Activated CD4-positive, alpha-beta T cell treated with anti-CD3 and anti-CD28 coated beads for 24 hours (primary cell): ENCODE results near the gene FAM186B.

Experiments used
- DNase-seq, 2 donors: peaks; one replicate each; pipeline ENCODE4 v3.0.0-alpha.2; 2020; ENCODE audit warnings: low read depth in 2 of 2

FAM186B gene

DNA sequence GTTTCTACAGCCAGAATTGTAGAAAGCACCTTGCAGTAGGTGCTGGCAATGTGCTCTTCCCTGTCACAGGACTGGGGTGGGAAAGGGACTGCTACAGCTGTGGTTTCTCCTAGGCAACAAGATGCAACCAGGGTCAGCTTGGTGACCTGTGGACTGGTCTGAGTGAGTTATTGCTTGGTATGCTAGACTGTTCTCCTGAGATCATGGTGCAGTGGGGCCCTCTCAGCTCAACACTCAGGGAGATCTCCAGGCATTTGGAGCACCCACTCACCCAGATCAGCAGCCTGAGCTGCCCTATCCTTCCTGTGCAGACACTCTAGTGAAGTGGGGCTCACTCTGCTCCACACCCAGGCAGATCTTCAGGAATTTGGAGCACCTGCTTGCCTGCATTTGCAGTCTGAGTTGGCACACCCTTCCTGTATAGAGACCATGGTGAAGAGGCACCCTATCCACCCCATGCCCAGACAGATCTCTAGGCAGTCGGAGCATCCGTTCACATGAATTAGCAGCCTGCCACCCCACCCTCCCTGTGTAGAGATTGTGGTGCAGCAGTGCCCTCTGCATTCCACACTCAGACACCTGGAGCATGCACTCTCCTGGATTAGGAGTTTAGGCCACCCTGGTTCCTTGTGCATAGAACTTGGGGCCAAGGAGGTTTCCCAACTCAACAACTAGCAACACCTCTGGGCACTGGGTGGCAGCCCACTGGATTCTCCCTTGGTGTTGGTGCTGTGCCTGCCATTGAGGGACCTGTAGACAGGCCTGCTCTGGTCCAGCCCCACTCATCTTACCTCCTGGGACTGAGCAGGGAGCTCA lies 3.8 kb upstream of the FAM186B start:
- DNase-seq: no peak

DNA sequence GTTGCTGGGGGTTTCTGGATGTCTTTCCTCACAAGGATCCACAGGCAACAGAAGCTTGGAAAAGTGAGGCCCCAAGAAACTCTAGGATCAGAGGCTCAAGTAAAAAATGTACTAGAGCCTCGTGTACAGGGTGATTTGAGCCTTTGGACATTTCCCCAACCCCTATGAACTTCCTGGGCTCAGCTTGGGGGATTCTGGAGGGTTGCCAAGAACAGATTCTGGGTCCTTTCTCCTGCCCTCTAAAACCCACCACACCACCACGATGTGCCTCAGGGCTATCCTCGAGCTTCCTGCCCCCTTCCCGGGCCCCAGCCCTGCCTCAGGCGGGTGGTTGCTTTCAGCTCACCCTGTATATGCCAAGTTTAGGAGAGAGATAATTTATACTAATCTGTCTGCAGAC lies 583 bp downstream of the FAM186B start:
- no peak for DNase-seq

DNA sequence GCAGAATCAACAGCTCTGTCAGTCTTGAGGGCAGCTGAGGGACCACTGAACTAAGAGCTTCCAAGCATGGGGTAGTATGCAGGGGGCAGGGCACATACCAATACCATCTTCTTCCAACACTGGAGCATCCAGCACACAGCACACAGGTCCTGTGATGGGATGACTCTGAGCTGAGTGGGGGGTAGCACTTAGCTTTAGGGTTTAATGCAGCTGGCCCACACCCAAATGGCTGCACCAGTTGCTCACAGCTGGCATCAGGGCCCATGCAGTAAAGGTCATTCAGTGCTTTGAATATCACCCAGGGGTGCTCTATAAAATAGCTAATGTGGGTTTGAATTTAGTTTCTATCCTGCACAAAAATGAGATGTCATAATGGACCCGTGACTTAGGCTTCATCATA lies 1.7 kb downstream of the FAM186B start:
- DNase-seq: no peak

DNA sequence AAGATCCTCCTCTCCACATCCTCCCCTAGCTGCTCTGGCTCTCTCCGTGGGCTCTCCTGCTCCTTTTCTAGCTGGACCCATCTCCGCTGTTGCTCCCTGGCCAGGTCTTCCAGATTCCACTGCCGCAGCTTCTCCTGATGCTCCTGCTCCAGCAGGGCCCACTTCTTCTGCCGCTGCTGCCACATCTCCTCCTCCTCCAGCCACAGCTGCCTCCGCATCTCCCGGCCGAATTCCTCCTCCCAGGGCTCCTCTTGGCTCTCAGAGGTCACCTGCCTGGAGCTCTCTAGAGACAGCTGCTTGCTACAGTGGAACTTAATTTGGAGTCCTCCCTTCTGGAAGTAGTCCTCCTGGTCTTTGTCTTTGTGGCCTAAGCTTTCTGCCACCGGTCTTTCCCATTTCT lies 5.5 kb downstream of the FAM186B start:
- no peak for DNase-seq

DNA sequence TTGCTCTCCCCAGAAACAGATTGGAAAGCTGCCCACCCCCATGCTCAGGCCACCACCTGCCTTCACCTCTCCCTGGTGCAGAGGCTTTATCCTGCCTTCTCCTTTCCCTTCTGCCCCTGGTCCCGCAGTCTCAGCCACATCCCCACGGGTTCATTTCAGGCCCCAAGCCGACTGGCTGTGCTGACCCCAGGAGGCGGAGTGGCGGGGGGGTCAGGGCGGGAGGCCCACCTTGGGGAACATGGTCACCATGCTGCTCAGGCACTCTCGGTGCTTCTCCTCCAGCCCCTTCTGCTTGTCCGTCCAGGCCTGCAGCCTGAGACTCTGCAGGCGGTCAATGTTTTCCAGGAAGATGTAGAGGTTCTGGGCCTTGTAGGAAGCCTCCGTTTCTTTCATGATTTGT lies 6.9 kb downstream of the FAM186B start:
- DNase-seq: no peak

DNA sequence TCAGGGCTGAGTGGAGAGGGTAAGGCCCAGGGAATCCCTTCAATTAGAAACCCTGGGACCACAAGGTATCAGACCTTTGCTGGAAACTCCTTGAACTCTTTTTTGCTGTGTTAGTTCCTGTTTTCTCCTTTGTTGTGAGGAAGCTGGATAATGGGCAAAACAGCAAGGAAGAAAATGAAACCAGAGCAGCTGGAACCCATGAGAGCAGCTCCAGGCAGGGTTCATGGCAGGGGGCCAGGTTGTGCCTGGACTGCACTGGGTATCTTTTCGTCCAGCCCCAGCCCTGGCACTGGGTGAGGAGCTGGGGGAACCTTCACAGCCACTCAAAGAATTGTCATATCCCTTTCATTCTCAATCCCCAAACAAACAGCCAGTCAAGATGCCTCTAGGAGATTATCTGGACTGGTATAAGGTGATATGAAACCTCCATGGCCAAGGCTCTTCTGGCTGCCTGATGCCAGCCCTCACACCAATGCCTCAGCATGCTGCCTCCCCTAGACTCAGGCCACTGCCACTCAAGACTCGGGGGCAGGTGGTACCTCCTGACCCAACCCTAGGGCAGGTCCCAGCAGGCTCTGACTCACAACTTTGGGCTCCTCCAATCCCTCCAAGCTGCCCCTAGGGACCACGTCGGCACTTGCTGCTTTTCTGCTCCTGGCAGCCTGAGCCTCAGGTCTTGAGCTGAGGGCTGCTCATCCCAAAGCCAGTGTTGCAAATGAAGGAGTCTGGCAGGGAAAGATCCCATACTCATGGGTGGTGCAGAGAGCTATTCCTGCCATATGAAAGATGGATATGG lies 16.5 kb downstream of the FAM186B start:
- no peak for DNase-seq

DNA sequence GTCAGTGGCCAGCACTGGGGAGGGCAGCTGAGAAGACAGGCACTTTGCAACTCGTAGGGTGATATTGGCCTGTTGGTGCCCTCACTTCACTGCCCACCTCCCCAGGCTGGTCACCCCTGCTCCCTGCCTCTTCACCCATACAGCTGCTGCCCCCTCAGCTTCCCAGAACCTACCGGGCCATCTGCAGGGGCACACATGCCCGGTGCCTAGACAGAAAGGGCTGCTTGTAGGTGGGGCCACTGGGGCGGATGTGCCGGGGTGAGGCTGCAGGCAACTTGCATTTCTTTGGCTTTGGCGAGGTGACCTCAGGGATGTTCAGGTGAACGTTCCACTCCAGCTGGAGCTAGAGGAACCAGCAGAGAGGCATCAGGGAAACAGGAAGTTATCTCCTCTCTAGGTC lies 17.2 kb downstream of the FAM186B start:
- no peak for DNase-seq

DNA sequence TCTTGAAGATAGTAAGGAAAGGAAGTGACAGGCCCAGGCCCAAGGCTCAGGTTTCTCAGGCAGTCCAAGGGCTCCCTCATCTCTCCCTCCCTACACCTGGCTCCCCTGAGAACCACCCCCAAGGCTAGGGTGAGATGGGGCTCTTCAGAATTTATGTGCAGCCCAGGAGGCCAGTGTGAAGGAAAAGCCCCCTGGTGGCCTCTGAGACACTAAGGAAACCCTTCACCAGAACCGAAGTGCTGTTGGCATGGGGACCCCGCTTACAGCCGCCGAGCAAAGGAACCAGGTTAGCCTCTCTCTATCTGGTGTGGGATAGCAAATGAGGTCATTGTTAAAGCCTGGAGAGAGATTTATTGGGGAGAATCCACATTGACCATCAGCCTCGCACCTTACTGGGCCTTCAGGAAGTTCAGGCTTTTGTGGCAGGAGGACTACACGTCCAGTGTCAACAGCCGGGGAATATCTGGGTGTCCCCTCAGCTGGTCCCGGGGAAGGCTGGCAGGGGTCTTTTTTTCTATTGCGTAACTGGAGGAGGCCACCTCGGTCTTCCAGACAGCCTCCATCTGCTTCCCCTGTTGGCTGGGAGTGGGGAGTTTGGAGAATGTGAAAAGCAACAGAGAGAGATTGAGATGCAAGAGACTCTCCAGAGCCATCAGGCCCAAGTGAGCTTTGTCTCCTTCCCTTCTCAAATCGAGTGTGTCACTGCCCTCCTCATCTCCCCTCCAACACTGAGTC lies 18.1 kb downstream of the FAM186B start:
- DNase-seq: no peak

DNA sequence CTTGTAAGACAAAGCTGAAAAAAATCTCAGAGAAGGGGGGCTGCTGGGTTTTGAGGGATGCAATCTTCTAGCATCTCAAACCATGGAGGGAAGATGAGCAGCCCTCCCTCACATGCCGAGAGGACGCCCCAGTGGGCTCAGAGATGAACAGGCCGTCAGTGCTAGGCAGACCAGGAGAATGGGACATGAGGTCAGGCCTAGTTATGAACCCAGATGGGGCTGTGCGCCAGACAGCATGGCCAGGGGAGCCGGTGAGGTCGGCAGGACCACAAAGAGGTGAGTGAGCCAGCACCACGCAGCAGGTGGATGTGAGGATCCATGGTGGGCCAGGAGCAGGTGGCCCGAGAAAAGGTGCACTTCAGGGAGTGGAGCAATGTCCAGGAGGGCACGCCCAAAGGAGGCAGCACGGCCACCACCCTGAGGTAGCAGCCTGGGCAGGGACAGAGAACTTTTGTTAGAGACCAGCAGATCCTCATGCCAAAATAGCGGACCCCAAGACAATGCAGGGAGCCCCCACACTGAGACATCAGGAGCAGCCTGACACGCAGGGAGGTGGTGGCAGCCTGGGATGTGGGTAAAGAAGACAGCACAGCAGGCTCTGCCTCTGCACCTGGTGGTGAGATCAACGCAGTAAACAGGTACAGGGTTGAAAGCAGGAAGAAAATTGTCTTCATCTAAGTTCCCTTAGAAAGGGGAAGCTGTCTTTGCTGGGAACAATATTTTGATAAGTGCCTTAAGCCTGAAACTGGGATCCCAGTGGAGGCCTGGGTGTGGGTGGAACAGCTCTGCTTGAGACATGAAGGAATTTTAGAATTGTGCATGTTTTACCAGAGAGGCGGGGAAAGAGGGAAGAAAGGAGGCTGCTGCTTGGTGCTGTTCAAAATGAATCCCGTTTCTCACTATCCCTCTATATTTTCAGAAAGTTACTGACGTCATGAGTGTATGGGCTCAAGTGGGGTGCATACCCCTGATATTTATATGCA lies 19.7 kb downstream of the FAM186B start:
- no peak for DNase-seq

DNA sequence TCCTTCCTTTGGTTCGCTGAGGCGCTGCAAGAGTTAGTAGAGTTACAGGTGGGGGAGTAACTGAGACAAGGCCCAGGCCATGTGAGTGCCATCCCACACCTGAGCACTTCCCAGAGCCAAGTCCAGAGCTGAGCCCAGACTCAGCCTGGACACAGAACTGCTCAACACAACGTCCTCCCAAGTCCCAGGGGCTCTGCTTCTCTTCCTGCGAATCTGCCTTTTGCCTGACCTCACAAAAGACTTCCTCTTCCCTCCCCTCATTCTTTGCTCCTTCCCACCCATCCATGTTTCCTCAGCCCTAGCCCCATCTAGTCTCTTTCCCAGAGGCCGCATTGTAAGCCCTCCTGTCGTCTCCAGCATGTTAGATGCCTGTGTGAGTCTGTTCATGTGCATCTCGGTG lies 20.8 kb downstream of the FAM186B start:
- DNase-seq: no peak

DNA sequence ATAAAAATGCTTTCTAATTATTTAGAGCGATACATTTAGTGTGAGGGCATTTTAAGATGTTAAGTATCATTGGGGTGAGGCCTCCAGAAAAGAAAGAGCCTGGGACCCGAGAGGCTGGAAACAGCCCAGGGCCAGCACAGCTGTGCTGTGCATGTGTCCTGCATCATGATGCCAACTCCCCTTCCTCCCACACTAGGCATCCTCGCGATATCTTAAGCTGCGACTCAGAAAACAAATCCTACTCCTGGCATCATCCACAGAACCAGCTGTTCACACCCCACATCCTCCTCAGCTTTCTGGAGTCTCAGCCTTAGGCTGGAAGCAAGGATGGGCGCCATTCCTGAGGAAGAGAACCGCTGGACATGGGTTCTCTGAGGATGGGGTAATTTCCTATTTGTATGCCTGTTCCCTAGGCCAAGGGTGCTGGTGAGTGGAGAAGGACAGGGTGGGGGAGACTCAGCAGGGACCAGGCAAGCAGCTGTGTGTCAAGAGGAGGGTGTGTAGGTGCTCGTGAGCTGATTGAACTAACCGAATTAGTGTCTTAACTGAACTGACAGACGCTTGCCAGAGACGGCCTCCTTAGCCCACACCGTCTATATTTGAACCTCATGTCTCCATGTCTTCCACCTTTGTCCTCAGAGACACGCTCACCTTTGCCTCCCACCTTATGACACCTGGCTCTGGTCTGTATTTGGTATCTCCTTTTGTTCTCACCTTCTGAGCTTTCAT lies 21.9 kb downstream of the FAM186B start:
- no peak for DNase-seq

DNA sequence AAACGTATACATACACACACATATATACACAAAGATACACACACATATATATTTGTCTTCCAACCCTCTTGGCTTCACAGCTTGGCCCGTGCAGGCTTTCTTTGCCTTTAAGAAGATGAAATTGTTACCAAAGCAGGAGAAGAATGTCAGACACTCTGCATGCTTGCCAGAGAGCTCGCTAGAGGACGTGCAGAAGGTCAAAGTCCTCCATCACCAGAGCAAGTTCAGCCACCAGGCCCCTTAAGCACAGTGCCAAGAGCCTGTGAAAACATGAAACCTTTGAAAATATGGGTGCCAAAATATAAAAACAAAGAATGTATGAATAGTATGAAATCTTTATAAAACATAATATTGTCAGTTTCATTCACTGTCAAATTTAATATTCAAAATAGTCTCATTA lies 22.6 kb downstream of the FAM186B start:
- DNase-seq: no peak

DNA sequence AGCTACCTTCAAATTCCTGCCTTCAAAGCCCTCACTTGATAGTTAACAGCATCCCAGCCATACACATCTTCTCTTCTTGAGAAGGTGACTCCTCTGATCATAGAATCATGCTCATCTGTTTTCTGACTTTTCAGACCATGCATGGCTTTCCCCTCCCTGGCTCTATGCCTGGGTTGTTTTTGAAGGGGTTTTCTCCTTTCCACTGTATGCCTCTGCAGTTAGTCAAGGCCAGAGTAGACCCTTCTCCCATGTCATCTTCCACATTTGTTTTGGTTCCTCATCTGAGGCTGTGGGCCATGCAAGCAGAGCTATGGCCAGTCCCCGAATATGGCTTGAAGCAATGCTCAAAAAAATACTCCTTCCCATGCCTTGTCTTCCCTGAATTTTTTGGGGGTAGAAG lies 23.2 kb downstream of the FAM186B start:
- DNase-seq: no peak

DNA sequence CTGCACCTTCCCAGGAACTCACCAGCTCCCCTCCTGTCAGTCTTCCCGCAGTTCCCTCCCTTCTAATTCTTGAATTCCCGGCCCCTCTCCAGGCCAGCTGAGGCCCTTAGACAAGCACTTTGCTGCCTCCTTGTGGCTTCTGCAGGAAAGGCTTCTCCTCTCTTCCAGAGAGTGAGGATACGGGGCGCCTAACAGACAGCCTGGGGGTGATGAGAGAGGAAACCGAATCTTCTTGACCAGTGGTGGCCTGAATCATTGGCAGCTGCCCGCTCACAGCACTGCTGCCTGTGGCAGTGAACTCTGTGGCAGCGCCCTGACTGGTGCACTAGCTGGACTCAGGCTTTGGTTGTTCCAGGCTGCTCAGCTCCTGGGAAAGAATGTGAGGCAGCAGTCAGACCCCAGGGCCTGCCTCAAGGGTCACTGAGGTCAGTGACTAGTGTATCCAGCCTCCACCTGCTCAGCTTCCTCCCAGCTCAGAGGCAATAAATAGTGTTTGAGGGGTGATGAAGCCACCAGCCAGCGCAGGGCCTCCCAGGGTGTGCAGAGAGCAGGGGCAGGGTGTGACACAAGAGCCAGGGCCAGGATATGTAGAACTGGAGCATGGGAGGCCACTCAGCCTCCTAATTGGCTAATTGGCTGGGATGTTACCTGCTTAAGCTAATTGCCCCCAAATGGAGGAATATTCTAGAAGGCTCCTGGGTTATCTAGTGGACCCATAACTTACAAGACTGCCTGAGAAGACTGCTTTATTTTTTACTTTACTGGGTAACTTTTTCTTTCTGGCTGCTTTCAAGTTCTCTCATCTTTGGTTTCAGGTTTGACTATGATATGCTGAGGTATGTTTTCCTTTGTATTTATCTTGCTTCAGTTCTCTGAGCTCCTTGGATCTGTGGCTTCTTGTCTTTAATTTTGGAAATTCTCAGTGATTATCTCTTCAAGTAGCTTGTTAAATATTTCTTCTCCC lies 24.6 kb downstream of the FAM186B start:
- peak; percentile 34 to 43 for DNase-seq

DNA sequence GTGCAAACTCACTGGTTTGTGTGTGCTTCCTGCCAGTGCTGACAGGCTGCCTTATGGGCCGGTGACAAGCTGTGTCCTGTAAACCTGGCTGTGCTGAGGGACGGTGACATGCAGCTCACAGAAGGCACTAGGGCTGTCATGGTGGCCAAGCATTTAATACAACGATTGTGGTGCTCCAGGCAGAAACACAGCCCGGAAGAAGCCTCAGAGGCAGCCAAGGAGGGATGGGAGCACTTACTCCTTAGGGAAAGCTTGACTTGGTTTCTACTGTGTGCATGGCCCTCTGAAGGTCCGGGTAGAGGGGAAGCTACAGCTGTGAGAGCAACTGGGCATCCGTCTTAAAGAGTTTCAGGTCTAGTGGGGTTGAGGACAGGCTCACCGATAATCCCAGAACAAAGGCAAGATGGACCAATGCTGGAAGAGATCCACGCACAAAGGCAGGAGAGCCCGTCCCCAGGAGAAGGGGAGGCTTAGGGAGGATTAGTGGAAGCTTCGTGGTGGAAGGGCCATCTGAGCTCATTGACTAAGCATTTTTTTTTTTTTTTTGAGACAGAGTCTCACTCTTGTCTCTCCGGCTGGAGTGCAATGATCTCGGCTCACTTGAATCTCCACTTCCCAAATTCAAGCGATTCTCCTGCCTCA lies 26.8 kb downstream of the FAM186B start:
- no peak for DNase-seq

DNA sequence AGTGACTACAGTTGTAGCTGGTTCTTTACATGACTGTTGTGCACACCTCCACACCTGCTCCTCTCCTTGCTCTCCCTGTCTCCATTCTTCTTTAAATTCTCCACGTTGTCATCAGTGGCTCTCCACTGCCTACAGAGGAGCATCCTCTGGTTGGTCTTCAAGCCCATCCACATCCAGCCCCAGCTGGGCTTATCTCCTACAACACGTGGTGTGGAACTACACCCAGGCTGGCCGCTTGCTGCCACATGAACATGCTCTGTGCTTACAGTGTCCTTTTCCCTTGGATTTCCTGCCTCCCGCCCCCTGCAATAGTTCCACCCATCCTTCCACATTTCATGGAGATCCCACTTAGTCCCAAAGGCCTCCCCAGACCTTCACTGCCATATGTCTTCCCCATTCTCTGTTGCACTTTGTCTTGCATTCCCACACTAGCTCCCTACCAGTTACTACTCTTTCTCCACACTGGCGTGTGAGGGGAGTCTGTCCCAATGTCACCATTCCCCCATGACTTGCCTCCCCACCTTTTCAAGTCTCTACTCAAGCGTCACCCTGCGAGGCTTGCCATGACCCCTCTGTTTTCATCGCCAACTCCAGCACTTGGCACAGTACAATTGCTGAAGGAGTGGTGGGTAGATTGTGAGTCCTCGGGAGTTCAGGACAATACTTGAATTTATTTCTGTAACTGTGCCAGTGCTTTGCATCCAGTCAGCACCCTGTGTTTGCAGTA lies 27.7 kb downstream of the FAM186B start:
- no peak for DNase-seq

DNA sequence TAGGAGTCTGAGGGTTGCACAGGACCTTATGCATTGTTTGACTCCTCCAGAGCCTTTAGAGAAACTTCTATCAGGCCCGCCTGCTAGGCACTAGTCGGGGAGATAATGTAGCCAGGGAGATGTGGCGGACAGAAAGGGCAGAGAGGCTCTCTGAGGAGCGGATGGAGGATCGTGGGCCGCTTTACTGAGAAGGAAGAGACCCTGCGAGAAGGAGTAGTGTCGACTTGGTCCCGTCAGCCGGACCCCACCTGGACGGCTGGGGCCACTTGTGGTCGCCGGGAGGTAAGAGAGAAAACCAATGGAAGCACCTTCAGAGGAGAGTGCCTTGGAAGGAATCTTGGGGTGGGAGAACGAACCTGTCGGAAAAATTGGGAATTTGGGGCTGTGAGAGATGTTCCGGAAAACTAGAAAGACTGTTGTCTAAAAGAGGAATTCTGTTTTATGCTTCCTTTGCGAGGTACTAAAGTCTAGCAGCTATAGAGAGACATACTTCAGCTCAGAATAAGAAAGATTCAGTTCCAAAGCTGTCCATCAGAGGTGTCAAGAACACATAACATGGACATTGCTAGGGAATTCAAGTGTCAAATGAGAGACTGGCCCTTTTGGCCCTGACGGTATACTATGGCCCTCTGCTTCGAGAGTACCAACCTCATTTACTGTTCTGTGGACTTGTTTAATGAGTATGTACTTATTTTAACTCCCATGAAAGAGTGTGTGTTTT lies 36.8 kb downstream of the FAM186B start:
- DNase-seq: no peak
